ENCODE results near the gene MSRB3. TPM values are rescaled to one million over a fixed set of nuclear protein-coding genes. Genes with fewer than 3 reads are reported as not detected.

The MSRB3 gene
- total RNA-seq, 3 donors from 2014 or later = 35.0 to 59.8 (median 51.8) TPM

DNA sequence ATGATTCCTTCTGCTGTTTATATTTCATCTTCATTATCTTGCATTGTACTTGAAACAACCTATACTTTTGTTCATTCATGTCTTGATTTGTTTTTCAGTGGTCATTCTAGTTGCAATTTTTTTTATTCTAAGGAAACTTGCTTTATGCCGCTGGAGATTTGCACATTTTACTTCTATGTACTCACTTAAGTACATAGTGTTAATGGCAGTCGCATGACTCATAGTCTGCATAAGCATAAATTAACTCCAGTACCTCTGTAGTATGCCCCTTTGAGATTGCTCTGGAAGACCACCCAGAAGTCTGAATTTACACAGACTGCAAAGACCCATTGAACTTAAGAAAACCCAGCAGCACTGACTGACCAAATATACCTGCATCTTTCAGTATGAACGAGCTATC is 77.0 kb downstream of the MSRB3 start:
- H3K9me3 ChIP-seq = no peaks in the 10 kb centered on the region
- no peak for TF ChIP-seq POLR2AphosphoS5 (IDR thresholded peaks at IDR 0.05)
- no peaks in the 10 kb centered on the region for H3K36me3 ChIP-seq
- no peak for DNase-seq (ENCODE audit: low spot score in 2 of 2)
- H3K4me1 ChIP-seq = no peaks in the 10 kb centered on the region
- no peak overlapping the region for H3K27ac ChIP-seq
- no peak overlapping the region for H3K4me3 ChIP-seq
- intact Hi-C loops (cut with DNase I; ENCODE audit: low total_unique reads) = no loop called here
- no peaks in the 10 kb centered on the region for H3K27me3 ChIP-seq

DNA sequence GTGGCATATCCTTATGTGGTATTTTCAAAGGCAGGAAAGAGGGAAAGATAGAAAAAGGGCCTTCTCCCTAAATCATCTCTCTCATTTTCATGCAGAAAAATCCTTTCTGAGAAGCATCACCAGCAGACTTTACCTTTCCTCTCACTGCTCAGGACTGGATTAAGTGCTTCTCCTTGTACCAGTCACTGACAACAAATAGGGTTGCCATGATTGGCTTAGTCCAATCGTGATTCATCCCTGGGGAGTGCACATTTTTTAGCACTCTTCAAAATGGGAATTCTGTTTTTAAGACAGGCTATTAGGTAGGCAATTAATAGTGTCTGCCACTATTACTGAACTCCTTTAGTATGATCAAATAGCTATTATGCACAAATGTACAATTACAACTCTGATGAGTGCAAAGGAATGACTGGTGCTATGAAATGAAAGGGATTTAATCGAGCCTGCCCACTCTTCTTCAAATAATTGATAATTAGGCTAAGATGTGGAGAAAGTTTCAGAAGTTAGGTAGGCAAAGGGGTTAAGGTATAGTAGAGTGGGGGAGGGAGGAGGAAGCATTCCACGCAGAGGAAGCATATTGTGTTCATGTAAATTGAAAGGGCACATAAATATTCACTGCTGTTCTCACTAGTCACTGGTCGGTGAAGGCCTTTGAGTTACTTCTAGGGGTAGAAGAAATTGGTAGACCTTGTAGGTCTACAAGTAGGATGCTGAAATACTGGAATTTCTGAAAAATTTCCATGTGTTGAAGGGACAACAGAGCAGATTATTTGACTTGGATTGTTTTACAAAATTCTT is 84.0 kb downstream of the MSRB3 start:
- Histone ChIP-seq H3K9me3 (no peaks in the 10 kb centered on the region), H3K4me1 (no peaks in the 10 kb centered on the region), H3K27ac (no peak overlapping the region), H3K4me3 (no peak overlapping the region), H3K36me3 (no peaks in the 10 kb centered on the region), H3K27me3 (no peaks in the 10 kb centered on the region)
- DNase-seq (ENCODE audit: low spot score in 2 of 2) = no peak
- TF ChIP-seq POLR2A (IDR thresholded peaks at IDR 0.05) (no peak), POLR2AphosphoS5 (IDR thresholded peaks at IDR 0.05) (no peak)
- TF ChIP-seq, protein P1, sequence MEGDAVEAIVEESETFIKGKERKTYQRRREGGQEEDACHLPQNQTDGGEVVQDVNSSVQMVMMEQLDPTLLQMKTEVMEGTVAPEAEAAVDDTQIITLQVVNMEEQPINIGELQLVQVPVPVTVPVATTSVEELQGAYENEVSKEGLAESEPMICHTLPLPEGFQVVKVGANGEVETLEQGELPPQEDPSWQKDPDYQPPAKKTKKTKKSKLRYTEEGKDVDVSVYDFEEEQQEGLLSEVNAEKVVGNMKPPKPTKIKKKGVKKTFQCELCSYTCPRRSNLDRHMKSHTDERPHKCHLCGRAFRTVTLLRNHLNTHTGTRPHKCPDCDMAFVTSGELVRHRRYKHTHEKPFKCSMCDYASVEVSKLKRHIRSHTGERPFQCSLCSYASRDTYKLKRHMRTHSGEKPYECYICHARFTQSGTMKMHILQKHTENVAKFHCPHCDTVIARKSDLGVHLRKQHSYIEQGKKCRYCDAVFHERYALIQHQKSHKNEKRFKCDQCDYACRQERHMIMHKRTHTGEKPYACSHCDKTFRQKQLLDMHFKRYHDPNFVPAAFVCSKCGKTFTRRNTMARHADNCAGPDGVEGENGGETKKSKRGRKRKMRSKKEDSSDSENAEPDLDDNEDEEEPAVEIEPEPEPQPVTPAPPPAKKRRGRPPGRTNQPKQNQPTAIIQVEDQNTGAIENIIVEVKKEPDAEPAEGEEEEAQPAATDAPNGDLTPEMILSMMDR (IDR thresholded peaks at IDR 0.05) = no peak
- intact Hi-C loops (cut with DNase I; ENCODE audit: low total_unique reads) = no loop called here

DNA sequence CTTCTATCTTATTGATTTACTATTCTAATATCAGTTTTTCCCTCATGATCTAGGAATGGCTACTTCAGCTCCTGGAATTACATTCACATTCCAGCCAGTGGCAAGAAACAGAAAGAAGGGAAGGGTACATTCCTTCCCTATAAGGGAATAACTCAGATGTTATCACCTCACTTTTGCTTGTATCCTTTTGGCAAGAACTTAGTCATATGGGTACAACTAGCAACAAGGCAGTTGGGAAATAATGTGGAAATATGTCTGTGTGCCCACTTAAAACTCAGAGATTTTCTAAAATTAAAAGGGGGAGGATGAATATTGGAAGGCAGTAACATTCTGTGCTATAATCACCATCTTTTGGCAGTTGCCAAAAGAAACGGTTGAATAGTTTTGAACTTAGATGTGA is 85.6 kb downstream of the MSRB3 start:
- Histone ChIP-seq H3K9me3 (no peaks in the 10 kb centered on the region), H3K4me1 (no peaks in the 10 kb centered on the region), H3K4me3 (no peak overlapping the region), H3K27ac (no peak overlapping the region), H3K27me3 (no peaks in the 10 kb centered on the region), H3K36me3 (no peaks in the 10 kb centered on the region)
- no peak for TF ChIP-seq POLR2AphosphoS5 (IDR thresholded peaks at IDR 0.05)
- TF ChIP-seq, protein P1 (IDR thresholded peaks at IDR 0.05) = no peak
- no peak for TF ChIP-seq POLR2A (IDR thresholded peaks at IDR 0.05)
- intact Hi-C loops (cut with DNase I; ENCODE audit: low total_unique reads) = no loop called here
- DNase-seq (ENCODE audit: low spot score in 2 of 2) = no peak

DNA sequence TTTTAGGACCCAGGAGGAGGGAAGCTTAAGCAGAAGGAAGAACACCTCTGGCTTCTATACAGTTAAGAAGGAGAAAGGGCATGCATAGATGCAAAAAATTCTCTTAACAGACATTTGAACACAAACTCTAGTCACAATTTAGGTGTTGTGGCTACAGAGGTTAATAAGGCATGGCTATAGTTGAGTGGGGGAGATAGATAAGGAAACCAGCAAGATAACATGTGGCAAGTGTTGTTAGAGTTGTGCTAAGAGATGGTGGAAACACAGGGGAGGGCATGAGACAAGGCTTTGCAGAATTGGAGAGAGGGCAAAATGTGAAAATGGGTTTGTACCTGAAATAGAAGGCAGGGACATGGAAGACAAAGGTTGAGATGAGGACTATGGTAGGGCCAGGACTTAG is 88.9 kb downstream of the MSRB3 start:
- Histone ChIP-seq H3K4me1 (no peaks in the 10 kb centered on the region), H3K27me3 (no peaks in the 10 kb centered on the region), H3K36me3 (no peaks in the 10 kb centered on the region), H3K27ac (no peak overlapping the region), H3K4me3 (no peak overlapping the region), H3K9me3 (no peaks in the 10 kb centered on the region)
- TF ChIP-seq, protein P1 (IDR thresholded peaks at IDR 0.05) = no peak
- TF ChIP-seq POLR2A (IDR thresholded peaks at IDR 0.05) (no peak), POLR2AphosphoS5 (IDR thresholded peaks at IDR 0.05) (no peak)
- no peak for DNase-seq (ENCODE audit: low spot score in 2 of 2)
- intact Hi-C loops (cut with DNase I; ENCODE audit: low total_unique reads) = no loop called here

DNA sequence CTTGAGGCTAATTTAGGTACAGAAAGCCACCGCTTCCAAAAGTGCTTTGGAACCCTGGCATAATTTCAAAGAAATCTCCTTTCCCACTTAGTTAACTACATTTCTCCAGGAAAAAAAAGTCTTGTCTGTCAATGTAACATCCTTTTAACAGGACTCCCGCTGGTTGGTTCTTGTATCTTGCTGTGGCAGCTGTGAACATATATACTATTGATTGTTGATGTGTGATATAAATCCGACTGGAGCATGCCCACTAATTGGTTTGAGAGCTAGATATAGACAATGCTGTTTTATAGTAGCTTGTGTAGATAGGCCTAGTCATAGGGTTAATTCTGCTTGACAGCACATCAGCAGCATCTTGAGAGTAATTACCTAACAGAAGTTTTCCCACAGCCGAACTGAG is 89.6 kb downstream of the MSRB3 start:
- intact Hi-C loops (cut with DNase I; ENCODE audit: low total_unique reads) = no loop called here
- no peak for DNase-seq (ENCODE audit: low spot score in 2 of 2)
- H3K36me3 ChIP-seq = no peaks in the 10 kb centered on the region
- H3K9me3 ChIP-seq = no peaks in the 10 kb centered on the region
- no peak overlapping the region for H3K27ac ChIP-seq
- TF ChIP-seq POLR2AphosphoS5 (IDR thresholded peaks at IDR 0.05) = no peak
- TF ChIP-seq, protein P1 (IDR thresholded peaks at IDR 0.05) = no peak
- no peak for TF ChIP-seq POLR2A (IDR thresholded peaks at IDR 0.05)
- no peaks in the 10 kb centered on the region for H3K27me3 ChIP-seq
- no peak overlapping the region for H3K4me3 ChIP-seq
- no peaks in the 10 kb centered on the region for H3K4me1 ChIP-seq

Data from breast epithelium (tissue), 4 donors.